ENCODE measurements around the gene SPOUT1. TPM values are rescaled to one million over a fixed set of nuclear protein-coding genes. Genes with fewer than 3 reads are reported as not detected.

SPOUT1 gene
- total and polyA plus RNA-seq, 2 donors (not counting 1 experiment from before 2014, with no cell fraction given) = 73.0 to 86.4 TPM

DNA sequence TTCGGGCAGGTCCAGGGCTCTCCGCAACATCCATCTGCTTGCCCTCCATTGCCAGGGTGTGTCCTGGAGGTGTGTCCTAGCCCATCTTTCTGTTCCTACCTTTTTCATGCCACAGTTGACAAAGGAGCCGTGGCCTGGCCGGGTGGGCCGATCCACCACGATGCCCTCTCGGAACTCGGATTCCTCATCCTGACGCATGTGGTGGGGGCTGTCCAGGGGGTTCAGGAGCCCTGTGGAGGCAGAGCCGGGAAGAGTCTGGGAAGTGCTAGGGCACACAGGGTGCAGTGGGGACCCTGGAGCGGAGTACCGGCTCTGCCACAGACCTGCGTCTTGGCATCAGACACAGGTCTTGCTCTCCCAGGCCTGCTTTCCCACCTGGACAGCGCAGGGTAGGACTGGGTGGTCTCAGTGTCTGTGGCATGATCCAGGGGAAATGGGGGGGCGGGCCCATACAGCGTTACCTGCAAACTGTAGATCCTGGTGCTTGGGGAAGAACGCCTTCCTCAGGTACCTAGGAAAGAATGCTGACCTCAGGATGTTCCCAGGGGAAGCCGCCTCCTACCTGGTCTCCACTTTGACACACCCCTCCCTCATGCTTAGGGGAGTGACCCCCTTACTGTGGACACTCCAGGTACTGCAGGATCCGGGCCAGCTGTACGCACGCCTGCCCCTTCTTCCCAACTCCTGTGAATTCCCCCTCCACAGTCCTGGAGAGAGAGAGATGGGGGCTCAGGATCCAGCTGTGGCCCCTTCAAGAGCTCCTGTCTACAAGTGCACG, 3.5 kb downstream of the SPOUT1 start:
- peaks cover 0 to 40% of the 10 kb centered on the region in 2 experiments for H3K36me3 ChIP-seq (replicated peaks in 1 of 2; ENCODE audit: control extremely low read depth in 1 of 2, control insufficient read depth in 1 of 2, extremely low read depth in 1 of 2, insufficient read depth in 2 of 2, low read length in 1 of 2)
- H3K79me2 ChIP-seq (ENCODE audit: control insufficient read depth, insufficient read depth, low read length) = peaks cover 18% of the 10 kb centered on the region
- ChIA-PET POLR2A (no interaction called here), CTCF (no interaction called here)
- no peak overlapping the region for H3K4me2 ChIP-seq (replicated peaks; ENCODE audit: low read depth, low read length, poor library complexity, severe bottlenecking)
- no peaks in the 10 kb centered on the region for H3K27me3 Mint-ChIP-seq
- H2AFZ ChIP-seq (ENCODE audit: insufficient read depth, low read depth, low read length, poor library complexity, severe bottlenecking) = no peak overlapping the region
- no peak overlapping the region for H3K4me3 Mint-ChIP-seq
- TF ChIP-seq EZH2 (IDR thresholded peaks at IDR 0.05; ENCODE audit: borderline replicate concordance, insufficient read depth, low read depth, low read length, poor library complexity, severe bottlenecking) (no peak), CTCF (IDR thresholded peaks at IDR 0.05) (no peak)
- H3K4me1 Mint-ChIP-seq = peaks cover 19% of the 10 kb centered on the region
- DNase-seq (peak; percentile 11), ATAC-seq (ENCODE audit: low read depth) (no peak)
- 93% methylated on average over 15 of the region's 22 CpGs for WGBS (ENCODE audit: insufficient coverage)
- H4K20me1 ChIP-seq (ENCODE audit: control insufficient read depth, insufficient read depth, low read length, poor library complexity, severe bottlenecking) = peaks cover 4% of the 10 kb centered on the region
- no peaks in the 10 kb centered on the region for H3K27me3 ChIP-seq (replicated peaks in 1 of 4; ENCODE audit: control extremely low read depth in 1 of 4, control insufficient read depth in 3 of 4, insufficient read depth in 4 of 4, low read length in 3 of 4)
- peaks cover 12 to 17% of the 10 kb centered on the region in 2 donors for H3K4me1 ChIP-seq (ENCODE audit: control insufficient read depth in 2 of 2, insufficient read depth in 2 of 2, low read length in 2 of 2)
- H3K27ac Mint-ChIP-seq = no peak overlapping the region
- no peak overlapping the region for H3K4me3 ChIP-seq (ENCODE audit: control extremely low read depth in 1 of 5, extremely low read depth in 1 of 5, insufficient read depth in 1 of 5, low read depth in 2 of 5, low read length in 4 of 5)
- intact Hi-C loops (cut with micrococcal nuclease) = no loop called here
- no peak overlapping the region for H3K9ac ChIP-seq (ENCODE audit: low read length)
- H3K27ac ChIP-seq (ENCODE audit: low read length in 2 of 2) = no peak overlapping the region
- no peaks in the 10 kb centered on the region for H3K9me3 ChIP-seq (ENCODE audit: control extremely low read depth in 1 of 3, control insufficient read depth in 2 of 3, insufficient read depth in 1 of 3, low read length in 2 of 3)
- no peaks in the 10 kb centered on the region for H3K9me3 Mint-ChIP-seq (ENCODE audit: insufficient read depth)

GRCh38 chr9:128824911-128825310, 4.7 kb downstream of the SPOUT1 start:
- intact Hi-C loops (cut with micrococcal nuclease) = no loop called here
- CTCF ChIA-PET = no interaction called here
- 91% methylated on average over 7 of the region's 7 CpGs for WGBS (ENCODE audit: insufficient coverage)

More at GRCh38 chr9:128824911-128825310, 4.7 kb downstream of the SPOUT1 start:
- peaks cover 0 to 40% of the 10 kb centered on the region in 2 experiments for H3K36me3 ChIP-seq (replicated peaks in 1 of 2; ENCODE audit: control extremely low read depth in 1 of 2, control insufficient read depth in 1 of 2, extremely low read depth in 1 of 2, insufficient read depth in 2 of 2, low read length in 1 of 2)
- H3K4me3 ChIP-seq (ENCODE audit: control extremely low read depth in 1 of 5, extremely low read depth in 1 of 5, insufficient read depth in 1 of 5, low read depth in 2 of 5, low read length in 4 of 5) = no peak overlapping the region
- Mint-ChIP-seq H3K27ac (no peak overlapping the region), H3K27me3 (no peaks in the 10 kb centered on the region), H3K4me3 (no peak overlapping the region), H3K9me3 (ENCODE audit: insufficient read depth) (no peaks in the 10 kb centered on the region), H3K4me1 (peaks cover 16% of the 10 kb centered on the region)
- no peak for TF ChIP-seq CTCF (IDR thresholded peaks at IDR 0.05)
- TF ChIP-seq EZH2 (IDR thresholded peaks at IDR 0.05; ENCODE audit: borderline replicate concordance, insufficient read depth, low read depth, low read length, poor library complexity, severe bottlenecking) = no peak
- no peak overlapping the region for H3K4me2 ChIP-seq (replicated peaks; ENCODE audit: low read depth, low read length, poor library complexity, severe bottlenecking)
- H3K27ac ChIP-seq (ENCODE audit: low read length in 2 of 2) = no peak overlapping the region
- H2AFZ ChIP-seq (ENCODE audit: insufficient read depth, low read depth, low read length, poor library complexity, severe bottlenecking) = no peak overlapping the region
- no peak overlapping the region for H3K9ac ChIP-seq (ENCODE audit: low read length)
- no peak for ATAC-seq (ENCODE audit: low read depth)
- POLR2A ChIA-PET = no interaction called here
- peaks cover 4% of the 10 kb centered on the region for H4K20me1 ChIP-seq (ENCODE audit: control insufficient read depth, insufficient read depth, low read length, poor library complexity, severe bottlenecking)
- H3K27me3 ChIP-seq (replicated peaks in 1 of 4; ENCODE audit: control extremely low read depth in 1 of 4, control insufficient read depth in 3 of 4, insufficient read depth in 4 of 4, low read length in 3 of 4) = no peaks in the 10 kb centered on the region
- H3K4me1 ChIP-seq (ENCODE audit: control insufficient read depth in 2 of 2, insufficient read depth in 2 of 2, low read length in 2 of 2) = peaks cover 8 to 14% of the 10 kb centered on the region in 2 donors
- no peak for DNase-seq
- peaks cover 14% of the 10 kb centered on the region for H3K79me2 ChIP-seq (ENCODE audit: control insufficient read depth, insufficient read depth, low read length)
- no peaks in the 10 kb centered on the region for H3K9me3 ChIP-seq (ENCODE audit: control extremely low read depth in 1 of 3, control insufficient read depth in 2 of 3, insufficient read depth in 1 of 3, low read length in 2 of 3)

Data from B cell (primary cell).